Heart right ventricle (tissue), 16 donors: ENCODE measurements around the gene GALE. TPM values are rescaled to one million over a fixed set of nuclear protein-coding genes. Genes with fewer than 3 reads are reported as not detected.

ENCODE experiments used
- ATAC-seq, 8 donors: fragments of 200-7000 bp; cut with Tn5 transposase; one replicate each; pipeline ENCODE4 v1.9.1; 2020; ENCODE audit warnings: mild to moderate bottlenecking in 8 of 8, moderate library complexity in 8 of 8, moderate number of reproducible peaks in 1 of 8
- DNase-seq, 2 donors: peaks; one replicate each; pipeline ENCODE4 v3.0.0-alpha.2; 2020
- H3K27ac ChIP-seq, 10 donors: fragments of 200-600 bp; sonication (generic) in 2 of 10; one replicate each; pipeline versions ENCODE4 v1.5.0 to v1.8.0; 2020 to 2022; ENCODE audit warnings: mild to moderate bottlenecking in 3 of 10
- H3K27me3 ChIP-seq, 7 donors: fragments of 200-600 bp; one replicate each; pipeline ENCODE4 v1.8.0; 2021 to 2022; ENCODE audit warnings: mild to moderate bottlenecking in 2 of 7
- H3K36me3 ChIP-seq, 9 donors: fragments of 200-600 bp; sonication (generic) in 1 of 9; one replicate each; pipeline versions ENCODE4 v1.5.0 to v1.8.0; 2020 to 2022; ENCODE audit warnings: mild to moderate bottlenecking in 2 of 9
- H3K4me1 ChIP-seq, 9 donors: fragments of 200-600 bp; sonication (generic) in 1 of 9; one replicate each; pipeline versions ENCODE4 v1.5.0 to v1.8.0; 2020 to 2022; ENCODE audit warnings: mild to moderate bottlenecking in 4 of 9
- H3K4me3 ChIP-seq, 10 donors: fragments of 200-600 bp; sonication (generic) in 2 of 10; one replicate each; pipeline versions ENCODE4 v1.5.0 to v1.8.0; 2020 to 2022; ENCODE audit warnings: mild to moderate bottlenecking in 7 of 10, moderate library complexity in 2 of 10
- H3K9me3 ChIP-seq, 11 donors: fragments of 200-600 bp in 10 of 11; sonication (generic) in 2 of 11; one replicate each; pipeline versions ENCODE4 v1.5.0 to v1.8.0; 2013 to 2022; ENCODE audit warnings: mild to moderate bottlenecking in 2 of 11, control low read depth in 1 of 11, moderate library complexity in 1 of 11
- WGBS, 2 donors: extraction: QIAGEN DNeasy Blood & Tissue Kit; methylation state at CpG; one replicate each; pipeline ENCODE4 v1.1.7; 2013; ENCODE audit warnings: inconsistent platforms in 1 of 2; 5-methylcytosine and 5-hydroxymethylcytosine counted together
- intact Hi-C, 10 donors: fragments of 100-400 bp; cut with DNase I; formaldehyde crosslinking; loops; one replicate each; pipeline versions ENCODE4 v1.11.1 to v1.14.2; 2022
- polyA plus RNA-seq, 2 donors: library from polyadenylated mRNA; stranded (reverse); fragments of 200-250 nt; gene quantifications; one replicate each; pipeline ENCODE4 v1.2.3, GENCODE V29; 2013
- total RNA-seq, 10 donors: library from RNA; stranded (reverse); fragmentation: NEBNext Ultra II Directional in 3 of 10; extraction: Animal tissue kit (Norgen Biotek cat#: 25700) in 3 of 10; gene quantifications; one replicate each; pipeline versions ENCODE4 v1.2.1 to v1.2.4, GENCODE V29; 2021 to 2023
- TF ChIP-seq, protein P1 (sequence below), 9 donors: fragments of 200-600 bp; sonication (generic) in 2 of 9; IDR thresholded peaks; one replicate each; pipeline versions ENCODE4 v1.5.0 to v1.8.0; 2021 to 2022; ENCODE audit warnings: antibody characterized with exemption in 9 of 9, mild to moderate bottlenecking in 5 of 9, moderate library complexity in 1 of 9
- donor health status: Arrhythmogenic right ventricular cardiomyopathy.
- donor health status: ischemic (EF 13 %, LVEDD 7.1; RV severe dilation, severe dysfunction).
- donor health status: healthy with polysubstance abuse.
- donor health status: DM: no; HTN: yes; CAD: no.
- donor health status: DM: no; HTN: no; CAD: no.
- donor health status: ischemic (EF 25% LVEDD 6.9; RV normal size, moderate dysfunction).
- donor health status: ischemic (EF 25% LVEDD 5.7; RV mildly dilated, moderate dysfunction).
- donor health status: healthy.
- donor health status: DM: yes; HTN: yes; CAD: no.
- donor health status: Ischemic cardiomyopathy.
- donor health status: ischemic (EF 35%, LVEDD 5.7; RV mildly dilated, moderate dysfunction).
- donor health status: nonischemic (EF 11% LVEDD 7.7; RV severe dilation, severe dysfunction).
- donor health status: DM: yes; HTN: yes; CAD: no.
- donor health status: PGD.
- donor health status: ischemic (EF 29% LVEDD 5.4; RV normal size, mild dysfunction).
- donor health status: nonischemic (EF 23%, LVEDD 6.1; RV moderate dilation, normal function).

GALE gene
- total and polyA plus RNA-seq, 12 donors = 5.3 to 22.2 (median 8.3) TPM

DNA sequence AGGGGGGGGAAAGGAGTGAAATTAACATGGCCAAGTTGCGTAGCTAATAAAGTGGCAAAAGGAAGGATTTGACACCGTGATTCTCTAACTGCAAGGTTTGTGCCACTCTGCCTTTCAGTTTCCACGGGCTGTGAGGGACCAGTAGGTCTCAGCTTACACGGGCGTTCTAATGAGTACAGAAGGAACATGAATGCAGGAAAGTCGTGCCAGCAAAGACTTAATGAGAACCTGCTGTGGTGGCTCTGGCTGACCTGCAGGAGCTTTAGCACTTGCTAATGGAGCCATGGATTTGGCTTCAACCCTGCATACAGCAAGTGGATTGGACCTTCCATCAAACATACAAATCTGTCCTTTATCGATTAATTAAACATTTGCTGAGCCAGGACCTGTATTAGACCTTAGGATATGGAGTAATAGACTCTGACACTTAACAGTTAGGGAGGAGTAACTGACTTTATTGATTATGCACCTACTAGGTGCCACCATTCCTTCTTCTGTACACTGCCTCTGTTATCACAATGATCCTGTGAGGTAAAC is 37.4 kb downstream of the GALE start:
- ATAC-seq (no peak), DNase-seq (no peak)
- no peaks in the 10 kb centered on the region for H3K27me3 ChIP-seq
- 67 to 70% methylated on average over 7 of the region's 7 CpGs for WGBS, 2 donors
- peaks cover 0 to 90% (median 13%) of the 10 kb centered on the region in 9 donors for H3K36me3 ChIP-seq
- H3K4me1 ChIP-seq = peaks cover 4 to 65% (median 40%) of the 10 kb centered on the region in 9 donors
- peak overlapping the region in 2 of 10 donors; percentile 63 for H3K27ac ChIP-seq
- H3K9me3 ChIP-seq = no peaks in the 10 kb centered on the region
- TF ChIP-seq, protein P1, sequence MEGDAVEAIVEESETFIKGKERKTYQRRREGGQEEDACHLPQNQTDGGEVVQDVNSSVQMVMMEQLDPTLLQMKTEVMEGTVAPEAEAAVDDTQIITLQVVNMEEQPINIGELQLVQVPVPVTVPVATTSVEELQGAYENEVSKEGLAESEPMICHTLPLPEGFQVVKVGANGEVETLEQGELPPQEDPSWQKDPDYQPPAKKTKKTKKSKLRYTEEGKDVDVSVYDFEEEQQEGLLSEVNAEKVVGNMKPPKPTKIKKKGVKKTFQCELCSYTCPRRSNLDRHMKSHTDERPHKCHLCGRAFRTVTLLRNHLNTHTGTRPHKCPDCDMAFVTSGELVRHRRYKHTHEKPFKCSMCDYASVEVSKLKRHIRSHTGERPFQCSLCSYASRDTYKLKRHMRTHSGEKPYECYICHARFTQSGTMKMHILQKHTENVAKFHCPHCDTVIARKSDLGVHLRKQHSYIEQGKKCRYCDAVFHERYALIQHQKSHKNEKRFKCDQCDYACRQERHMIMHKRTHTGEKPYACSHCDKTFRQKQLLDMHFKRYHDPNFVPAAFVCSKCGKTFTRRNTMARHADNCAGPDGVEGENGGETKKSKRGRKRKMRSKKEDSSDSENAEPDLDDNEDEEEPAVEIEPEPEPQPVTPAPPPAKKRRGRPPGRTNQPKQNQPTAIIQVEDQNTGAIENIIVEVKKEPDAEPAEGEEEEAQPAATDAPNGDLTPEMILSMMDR (IDR thresholded peaks at IDR 0.05) = no peak
- H3K4me3 ChIP-seq = no peak overlapping the region
- intact Hi-C loops = no loop called here

GRCh38 chr1:23759277-23759676 is 41.3 kb downstream of the GALE start:
- DNase-seq (peak in 1 of 2 donors; percentile 43), ATAC-seq (peak; percentile 72 to 88 (median 79))
- H3K27me3 ChIP-seq = no peaks in the 10 kb centered on the region
- 33 to 42% methylated on average over 4 of the region's 4 CpGs for WGBS, 2 donors
- H3K9me3 ChIP-seq = no peaks in the 10 kb centered on the region
- peak overlapping the region in 8 of 10 donors; percentile 3 to 64 (median 38) for H3K27ac ChIP-seq
- peaks cover 0 to 97% (median 47%) of the 10 kb centered on the region in 9 donors for H3K36me3 ChIP-seq
- no peak overlapping the region for H3K4me3 ChIP-seq
- H3K4me1 ChIP-seq = peaks cover 4 to 71% (median 40%) of the 10 kb centered on the region in 9 donors
- intact Hi-C loops = no loop called here
- TF ChIP-seq, protein P1 (IDR thresholded peaks at IDR 0.05) = no peak

GRCh38 chr1:23757812-23758211 is 42.7 kb downstream of the GALE start:
- Histone ChIP-seq H3K27me3 (no peaks in the 10 kb centered on the region), H3K36me3 (peaks cover 0 to 100% (median 61%) of the 10 kb centered on the region in 9 donors), H3K4me1 (peaks cover 4 to 68% (median 41%) of the 10 kb centered on the region in 9 donors), H3K27ac (peak overlapping the region in 3 of 10 donors; percentile 13 to 64 (median 47)), H3K9me3 (no peaks in the 10 kb centered on the region), H3K4me3 (no peak overlapping the region)
- DNase-seq (no peak), ATAC-seq (no peak)
- TF ChIP-seq, protein P1 (IDR thresholded peaks at IDR 0.05) = no peak
- WGBS, 2 donors = 62 to 68% methylated on average over 1 of the region's 1 CpG
- intact Hi-C loops = no loop called here

GRCh38 chr1:23756676-23757075 is 43.9 kb downstream of the GALE start:
- Histone ChIP-seq H3K4me1 (peaks cover 4 to 61% (median 39%) of the 10 kb centered on the region in 9 donors), H3K4me3 (no peak overlapping the region), H3K36me3 (peaks cover 0 to 100% (median 73%) of the 10 kb centered on the region in 9 donors), H3K27ac (no peak overlapping the region), H3K9me3 (no peaks in the 10 kb centered on the region), H3K27me3 (no peaks in the 10 kb centered on the region)
- intact Hi-C loops = no loop called here
- no peak for ATAC-seq
- TF ChIP-seq, protein P1 (IDR thresholded peaks at IDR 0.05) = no peak
- WGBS, 2 donors = 90 to 98% methylated on average over 3 of the region's 3 CpGs
- no peak for DNase-seq
